ENCODE results near the gene ATG7.
A peak's percentile ranks its signal among the peaks of the same experiment; 100 is the strongest.

The ATG7 gene

GRCh38 chr3:11351451-11351850 lies 79.3 kb downstream of the ATG7 start (continued):
- TF ChIP-seq ZFP30 (CRISPR knock-in tag; IDR thresholded peaks at IDR 0.05): no peak

GRCh38 chr3:11356269-11356668 lies 84.1 kb downstream of the ATG7 start:
- TF ChIP-seq ZFP3 (CRISPR knock-in tag; IDR thresholded peaks at IDR 0.05) (no peak), ZFP30 (CRISPR knock-in tag; IDR thresholded peaks at IDR 0.05) (no peak), ISL1 (CRISPR knock-in tag; IDR thresholded peaks at IDR 0.05) (no peak), TOX (CRISPR knock-in tag; IDR thresholded peaks at IDR 0.05; ENCODE audit: borderline replicate concordance) (no peak), CSRNP3 (CRISPR knock-in tag; IDR thresholded peaks at IDR 0.05) (no peak), BACH2 (CRISPR knock-in tag; IDR thresholded peaks at IDR 0.05; ENCODE audit: borderline replicate concordance) (no peak), POU6F1 (CRISPR knock-in tag; IDR thresholded peaks at IDR 0.05; ENCODE audit: borderline replicate concordance, low read depth) (no peak), ARNTL (CRISPR knock-in tag; IDR thresholded peaks at IDR 0.05; ENCODE audit: borderline replicate concordance, low read depth) (no peak), SNAI2 (CRISPR knock-in tag; IDR thresholded peaks at IDR 0.05) (no peak), OSR1 (CRISPR knock-in tag; IDR thresholded peaks at IDR 0.05) (no peak), TSHZ2 (CRISPR knock-in tag; IDR thresholded peaks at IDR 0.05) (no peak)
- no peak for ATAC-seq

- ATAC-seq: peak; percentile 80
- TF ChIP-seq BACH2 (CRISPR knock-in tag; IDR thresholded peaks at IDR 0.05; ENCODE audit: borderline replicate concordance) (no peak), TCF4 (CRISPR knock-in tag; IDR thresholded peaks at IDR 0.05; ENCODE audit: borderline replicate concordance) (0 out of 2 replicates have a peak, but pooled peaks have one; percentile 19)
These were observed 90.4 kb downstream of the ATG7 start for GRCh38 chr3:11362600-11362999.

GRCh38 chr3:11363715-11364114 lies 91.5 kb downstream of the ATG7 start:
- no peak for ATAC-seq
- TF ChIP-seq RARB (CRISPR knock-in tag; IDR thresholded peaks at IDR 0.05): no peak
- TF ChIP-seq ZC3H10 (CRISPR knock-in tag; IDR thresholded peaks at IDR 0.05): no peak
- no peak for TF ChIP-seq ISL1 (CRISPR knock-in tag; IDR thresholded peaks at IDR 0.05)
- no peak for TF ChIP-seq ZFP3 (CRISPR knock-in tag; IDR thresholded peaks at IDR 0.05)
- TF ChIP-seq POU6F1 (CRISPR knock-in tag; IDR thresholded peaks at IDR 0.05; ENCODE audit: borderline replicate concordance, low read depth): no peak
- TF ChIP-seq PPARA (CRISPR knock-in tag; IDR thresholded peaks at IDR 0.05; ENCODE audit: borderline replicate concordance): no peak
- no peak for TF ChIP-seq ZFP30 (CRISPR knock-in tag; IDR thresholded peaks at IDR 0.05)
- TF ChIP-seq ESRRG (CRISPR knock-in tag; IDR thresholded peaks at IDR 0.05): no peak
- TF ChIP-seq ZNF8 (CRISPR knock-in tag; IDR thresholded peaks at IDR 0.05): no peak
- no peak for TF ChIP-seq PATZ1 (CRISPR knock-in tag; IDR thresholded peaks at IDR 0.05; ENCODE audit: borderline replicate concordance)
- TF ChIP-seq TCF4 (CRISPR knock-in tag; IDR thresholded peaks at IDR 0.05; ENCODE audit: borderline replicate concordance): no peak
- no peak for TF ChIP-seq TOX (CRISPR knock-in tag; IDR thresholded peaks at IDR 0.05; ENCODE audit: borderline replicate concordance)
- no peak for TF ChIP-seq CSRNP3 (CRISPR knock-in tag; IDR thresholded peaks at IDR 0.05)
- TF ChIP-seq ZNF70 (CRISPR knock-in tag; IDR thresholded peaks at IDR 0.05): no peak
- TF ChIP-seq SNAI2 (CRISPR knock-in tag; IDR thresholded peaks at IDR 0.05): no peak
- TF ChIP-seq ARNTL (CRISPR knock-in tag; IDR thresholded peaks at IDR 0.05; ENCODE audit: borderline replicate concordance, low read depth): no peak
- no peak for TF ChIP-seq BACH2 (CRISPR knock-in tag; IDR thresholded peaks at IDR 0.05; ENCODE audit: borderline replicate concordance)
- TF ChIP-seq OSR1 (CRISPR knock-in tag; IDR thresholded peaks at IDR 0.05): no peak
- no peak for TF ChIP-seq CREB5 (CRISPR knock-in tag; IDR thresholded peaks at IDR 0.05; ENCODE audit: low read depth)
- no peak for TF ChIP-seq CSDC2 (CRISPR knock-in tag; IDR thresholded peaks at IDR 0.05)
